Posterior cingulate gyrus (tissue), 11 donors: ENCODE results near the gene MPP1.
"Not testable (repeated sequence)": the region's sequence is repeated elsewhere in the genome, so short reads cannot be mapped to it uniquely, and the experiment has no call there.

Source experiments
- DNase-seq, 10 donors: peaks; one replicate each; pipeline versions ENCODE4 v3.0.0 to v3.0.0-alpha.2; 2020 to 2021; ENCODE audit warnings: mixed read lengths in 3 of 10
- intact Hi-C: fragments of 100-400 bp; cut with DNase I; formaldehyde crosslinking; loops from one replicate; pipeline ENCODE4 v1.15.1; 2023

Gene MPP1

GRCh38 chrX:154804957-154805695 lies at the start of gene MPP1:
MPP1 (minus strand) TSS chrX:154805485; CDS start chrX:154805373, 112 bp downstream.
- peak; percentile 52 to 97 (median 72) for DNase-seq
- intact Hi-C loops: no loop called here

GRCh38 chrX:154850957-154851611 lies 45.8 kb upstream of the MPP1 start:
- intact Hi-C loops: no loop called here

GRCh38 chrX:154840856-154841255 lies 35.6 kb upstream of the MPP1 start:
- intact Hi-C loops: no loop called here
- DNase-seq: no peak

More at GRCh38 chrX:154850957-154851611, 45.8 kb upstream of the MPP1 start:
- no peak for DNase-seq

GRCh38 chrX:154836163-154836562 lies 30.9 kb upstream of the MPP1 start:
- intact Hi-C loops: no loop called here
- DNase-seq: no peak

- intact Hi-C loops: no loop called here
- no peak for DNase-seq
These were observed 29.3 kb upstream of the MPP1 start, which contains the start of gene SMIM9 for GRCh38 chrX:154834562-154834961. SMIM9 (minus strand) TSS chrX:154834662; CDS start chrX:154830856, 3,806 bp downstream.

- intact Hi-C loops: no loop called here
- DNase-seq: no peak
These were observed 28.5 kb upstream of the MPP1 start for GRCh38 chrX:154833746-154834274.

GRCh38 chrX:154829926-154830442 lies 24.7 kb upstream of the MPP1 start:
- no peak for DNase-seq
- intact Hi-C loops: no loop called here

- intact Hi-C loops: no loop called here
- no peak for DNase-seq
These were observed 23.8 kb upstream of the MPP1 start for GRCh38 chrX:154829134-154829533.

- intact Hi-C loops: no loop called here
- DNase-seq: no peak
These were observed 22.7 kb upstream of the MPP1 start for GRCh38 chrX:154828016-154828408.

- no peak for DNase-seq
- intact Hi-C loops: no loop called here
These were observed 22.1 kb upstream of the MPP1 start for GRCh38 chrX:154827194-154828015.

- intact Hi-C loops, DNase-seq: not testable (repeated sequence)
These were observed 20.3 kb upstream of the MPP1 start for GRCh38 chrX:154825586-154825985.

GRCh38 chrX:154824638-154825037 lies 19.4 kb upstream of the MPP1 start:
- intact Hi-C loops: no loop called here
- DNase-seq: no peak

GRCh38 chrX:154822029-154822428 lies 16.7 kb upstream of the MPP1 start:
- no peak for DNase-seq
- intact Hi-C loops: no loop called here

- DNase-seq: no peak
- intact Hi-C loops: no loop called here
These were observed 16.2 kb upstream of the MPP1 start for GRCh38 chrX:154821523-154821922.

GRCh38 chrX:154819771-154820341 lies 14.6 kb upstream of the MPP1 start:
- DNase-seq: no peak
- intact Hi-C loops: no loop called here

- intact Hi-C loops: no loop called here
These were observed 13.9 kb upstream of the MPP1 start for GRCh38 chrX:154818916-154819770.

GRCh38 chrX:154817048-154817618 lies 11.8 kb upstream of the MPP1 start:
- intact Hi-C loops: not testable (repeated sequence)
- DNase-seq: peak in 1 of 10 donors; percentile 76

More at GRCh38 chrX:154818916-154819770, 13.9 kb upstream of the MPP1 start:
- DNase-seq: no peak

GRCh38 chrX:154816326-154816898 lies 11.1 kb upstream of the MPP1 start:
- intact Hi-C loops, DNase-seq: not testable (repeated sequence)
